Brain microvascular endothelial cell (primary cell): ENCODE measurements around the gene FSD1L.

Experiments
- DNase-seq: peaks from one replicate; pipeline ENCODE4 v3.0.0-alpha.2; 2020
- H3K27ac ChIP-seq: fragments of 250-450 bp; sonication (Bioruptor Pico); 2 replicates; pipeline ENCODE4 v1.5.1; 2020; ENCODE audit warnings: mild to moderate bottlenecking, moderate library complexity
- H3K27me3 ChIP-seq: fragments of 250-450 bp; sonication (Bioruptor Pico); replicated peaks from 2 replicates; pipeline ENCODE4 v1.5.1; 2020; ENCODE audit warnings: mild to moderate bottlenecking
- H3K36me3 ChIP-seq: fragments of 250-450 bp; sonication (Bioruptor Pico); replicated peaks from 2 replicates; pipeline ENCODE4 v1.5.1; 2020; ENCODE audit warnings: mild to moderate bottlenecking
- H3K4me3 ChIP-seq: 2 replicates; pipeline ENCODE4 v1.5.1; 2011; ENCODE audit warnings: low read depth, mild to moderate bottlenecking, control low read depth, low read length, moderate library complexity
- in situ Hi-C: cut with HindIII; loops from 2 replicates; pipeline ENCODE4 v1.10.0; 2017; ENCODE audit warnings: low sequenced_read_pairs, low pct_ligation_motif_present
- TF ChIP-seq, protein P1 (sequence below): IDR thresholded peaks from 2 replicates; pipeline ENCODE4 v1.5.1; 2011; ENCODE audit warnings: low read depth, mild to moderate bottlenecking, moderate library complexity, low read length, control low read depth, inconsistent platforms; ENCODE audit errors: missing control alignments

FSD1L gene

DNA sequence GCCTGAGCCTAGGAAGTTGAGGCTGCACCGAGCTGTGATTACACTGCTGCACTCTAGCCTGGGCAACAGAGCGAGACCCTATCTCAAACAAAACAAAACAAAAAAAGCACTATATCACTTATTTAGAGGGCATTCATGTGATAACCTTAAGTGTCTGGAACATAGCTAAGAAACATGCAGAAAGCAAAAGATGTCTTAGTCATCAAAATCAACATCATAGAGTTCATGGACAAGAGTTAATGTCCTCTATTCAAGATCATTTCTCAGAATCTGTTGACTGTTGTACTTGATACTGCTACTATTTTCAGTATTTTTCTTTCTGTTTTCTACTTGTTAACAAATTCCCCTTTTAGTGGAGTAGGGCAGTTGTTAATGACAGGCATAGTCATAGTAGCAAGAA is 25.4 kb downstream of the FSD1L start:
- no peak for DNase-seq
- H3K27ac ChIP-seq, result no peak overlapping the region
- in situ Hi-C loops, result no loop called here
- peaks cover 2% of the 10 kb centered on the region for H3K36me3 ChIP-seq
- H3K27me3 ChIP-seq, result no peaks in the 10 kb centered on the region
- H3K4me3 ChIP-seq, result no peak overlapping the region
- TF ChIP-seq, protein P1, sequence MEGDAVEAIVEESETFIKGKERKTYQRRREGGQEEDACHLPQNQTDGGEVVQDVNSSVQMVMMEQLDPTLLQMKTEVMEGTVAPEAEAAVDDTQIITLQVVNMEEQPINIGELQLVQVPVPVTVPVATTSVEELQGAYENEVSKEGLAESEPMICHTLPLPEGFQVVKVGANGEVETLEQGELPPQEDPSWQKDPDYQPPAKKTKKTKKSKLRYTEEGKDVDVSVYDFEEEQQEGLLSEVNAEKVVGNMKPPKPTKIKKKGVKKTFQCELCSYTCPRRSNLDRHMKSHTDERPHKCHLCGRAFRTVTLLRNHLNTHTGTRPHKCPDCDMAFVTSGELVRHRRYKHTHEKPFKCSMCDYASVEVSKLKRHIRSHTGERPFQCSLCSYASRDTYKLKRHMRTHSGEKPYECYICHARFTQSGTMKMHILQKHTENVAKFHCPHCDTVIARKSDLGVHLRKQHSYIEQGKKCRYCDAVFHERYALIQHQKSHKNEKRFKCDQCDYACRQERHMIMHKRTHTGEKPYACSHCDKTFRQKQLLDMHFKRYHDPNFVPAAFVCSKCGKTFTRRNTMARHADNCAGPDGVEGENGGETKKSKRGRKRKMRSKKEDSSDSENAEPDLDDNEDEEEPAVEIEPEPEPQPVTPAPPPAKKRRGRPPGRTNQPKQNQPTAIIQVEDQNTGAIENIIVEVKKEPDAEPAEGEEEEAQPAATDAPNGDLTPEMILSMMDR, result no peak

DNA sequence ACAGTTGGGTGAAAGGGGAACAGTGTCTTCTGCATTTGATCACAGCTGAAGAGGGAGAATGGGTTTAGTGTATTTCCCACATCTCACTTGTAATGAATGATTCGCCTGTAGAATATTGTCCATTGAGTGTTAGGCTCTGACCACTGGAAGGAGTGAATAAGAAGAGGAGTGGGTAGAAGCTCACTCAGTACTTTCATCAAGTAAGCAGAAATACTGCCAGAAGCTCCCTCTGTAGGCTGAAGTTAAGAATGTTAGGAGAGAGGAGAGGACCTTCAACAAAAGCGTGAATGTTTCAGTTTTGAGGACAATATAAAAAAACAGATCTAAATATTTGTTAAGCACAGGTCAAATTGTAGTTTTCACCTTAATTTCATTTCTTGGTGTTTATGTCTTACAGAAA is 27.5 kb downstream of the FSD1L start:
- no peak overlapping the region for H3K27ac ChIP-seq
- H3K4me3 ChIP-seq, result no peak overlapping the region
- in situ Hi-C loops, result no loop called here
- H3K27me3 ChIP-seq, result no peaks in the 10 kb centered on the region
- H3K36me3 ChIP-seq, result no peaks in the 10 kb centered on the region
- TF ChIP-seq, protein P1, result peak; percentile 57
- DNase-seq, result peak; percentile 38

DNA sequence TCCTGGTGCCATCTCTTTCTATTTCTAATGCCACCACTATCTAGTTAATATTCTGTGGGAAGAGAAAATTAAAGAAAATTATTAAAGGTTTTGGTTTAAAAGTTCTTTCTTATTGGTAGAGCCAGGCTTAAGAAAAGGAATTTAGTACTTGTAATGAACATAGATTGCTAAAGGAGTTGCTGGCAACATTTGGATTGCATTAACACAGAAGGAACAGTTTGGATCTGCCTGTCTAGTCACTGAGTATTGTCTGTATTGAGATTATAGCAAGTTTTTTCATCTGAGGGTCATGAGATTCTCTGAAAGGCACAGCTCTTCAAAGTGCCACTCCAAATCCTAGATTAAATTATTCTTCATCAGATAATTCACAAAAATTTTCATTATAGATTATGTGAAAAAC is 32.0 kb downstream of the FSD1L start:
- TF ChIP-seq, protein P1, result no peak
- no peaks in the 10 kb centered on the region for H3K27me3 ChIP-seq
- H3K27ac ChIP-seq, result no peak overlapping the region
- DNase-seq, result no peak
- no peaks in the 10 kb centered on the region for H3K36me3 ChIP-seq
- no peak overlapping the region for H3K4me3 ChIP-seq
- in situ Hi-C loops, result no loop called here

DNA sequence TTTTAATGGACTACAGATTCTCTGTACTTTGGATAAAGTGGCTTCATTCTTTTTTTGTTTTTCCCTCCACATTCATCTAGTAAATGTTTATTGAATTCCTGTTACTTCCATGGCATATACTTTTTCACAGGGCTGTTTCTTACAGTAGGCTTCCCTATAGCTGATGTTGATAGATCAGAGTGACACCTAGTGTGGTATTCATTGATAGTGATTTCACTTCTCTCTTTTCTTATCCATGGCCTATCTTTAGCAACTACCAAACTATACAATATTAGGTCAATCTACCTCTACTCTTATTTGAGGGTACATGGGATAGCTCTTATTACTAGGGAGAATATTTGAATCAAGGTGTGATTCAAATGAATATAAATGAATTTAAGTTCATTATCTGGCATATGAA is 35.8 kb downstream of the FSD1L start:
- no peak for DNase-seq
- H3K27ac ChIP-seq, result no peak overlapping the region
- no peaks in the 10 kb centered on the region for H3K36me3 ChIP-seq
- in situ Hi-C loops, result no loop called here
- TF ChIP-seq, protein P1, result no peak
- H3K4me3 ChIP-seq, result no peak overlapping the region
- no peaks in the 10 kb centered on the region for H3K27me3 ChIP-seq

DNA sequence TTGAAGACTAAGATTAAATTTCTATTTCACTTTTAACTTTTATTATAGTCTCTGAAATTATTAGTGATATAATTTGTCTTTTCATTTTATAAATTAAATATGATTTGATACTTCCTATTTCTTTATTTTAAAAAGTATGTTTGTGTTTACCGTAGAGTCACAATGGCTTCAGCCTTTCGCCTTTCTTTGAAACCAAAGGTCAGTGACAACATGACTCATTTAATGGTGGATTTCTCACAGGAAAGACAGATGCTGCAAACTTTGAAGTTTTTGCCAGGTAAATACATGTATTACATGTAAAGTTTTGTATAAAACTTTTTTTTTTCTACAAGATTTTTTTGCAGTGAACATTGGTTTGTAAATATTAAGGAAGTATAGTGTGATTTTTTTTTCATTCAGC is 36.4 kb downstream of the FSD1L start:
- Histone ChIP-seq H3K27me3 (no peaks in the 10 kb centered on the region), H3K36me3 (no peaks in the 10 kb centered on the region), H3K4me3 (no peak overlapping the region), H3K27ac (no peak overlapping the region)
- in situ Hi-C loops, result no loop called here
- DNase-seq, result no peak
- TF ChIP-seq, protein P1, result no peak

DNA sequence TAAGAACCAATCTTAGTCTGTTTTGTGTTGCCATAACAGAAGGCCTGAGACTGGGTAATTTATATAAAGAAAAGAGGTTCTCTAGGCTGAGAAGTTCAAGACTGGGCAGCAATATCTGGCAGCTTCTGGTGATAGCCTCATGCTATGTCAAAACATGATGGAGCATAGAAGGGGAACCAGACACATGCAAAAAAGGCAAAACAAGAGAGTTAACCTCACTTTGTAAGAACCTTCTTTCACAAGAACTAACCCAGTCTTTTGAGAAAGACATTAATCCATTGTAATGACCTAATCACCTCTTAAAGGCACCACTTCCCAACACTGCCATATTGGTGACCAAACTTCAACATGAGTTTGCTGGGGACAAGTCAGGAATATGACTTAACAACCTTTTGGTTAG is 37.3 kb downstream of the FSD1L start:
- H3K27me3 ChIP-seq, result no peaks in the 10 kb centered on the region
- no peaks in the 10 kb centered on the region for H3K36me3 ChIP-seq
- no peak overlapping the region for H3K27ac ChIP-seq
- TF ChIP-seq, protein P1, result no peak
- no peak overlapping the region for H3K4me3 ChIP-seq
- in situ Hi-C loops, result no loop called here
- DNase-seq, result no peak
